ENCODE data around the gene HDAC4.

HDAC4 gene

GRCh38 chr2:239137165-239137897 lies 263.5 kb downstream of the HDAC4 start:
- TF ChIP-seq TAF1 (IDR thresholded peaks at IDR 0.05; ENCODE audit: low read depth) = no peak
- no peak for TF ChIP-seq RAD21 (IDR thresholded peaks at IDR 0.05; ENCODE audit: low read depth)
- no peak for TF ChIP-seq CEBPB (IDR thresholded peaks at IDR 0.05)
- TF ChIP-seq EP300 (IDR thresholded peaks at IDR 0.05; ENCODE audit: borderline replicate concordance) = no peak
- no peak for TF ChIP-seq CREB1 (IDR thresholded peaks at IDR 0.05; ENCODE audit: low read depth)
- no peak for TF ChIP-seq REST (IDR thresholded peaks at IDR 0.05; ENCODE audit: low read depth)
- TF ChIP-seq TEAD4 (IDR thresholded peaks at IDR 0.05) = no peak
- TF ChIP-seq ZBTB7A (IDR thresholded peaks at IDR 0.05; ENCODE audit: low read depth) = no peak
- TF ChIP-seq YY1 (IDR thresholded peaks at IDR 0.05; ENCODE audit: low read depth) = no peak
- no peak for TF ChIP-seq FOXM1 (IDR thresholded peaks at IDR 0.05; ENCODE audit: borderline replicate concordance, low read depth)
- TF ChIP-seq MAX (IDR thresholded peaks at IDR 0.05) = no peak
- TF ChIP-seq, protein P1, sequence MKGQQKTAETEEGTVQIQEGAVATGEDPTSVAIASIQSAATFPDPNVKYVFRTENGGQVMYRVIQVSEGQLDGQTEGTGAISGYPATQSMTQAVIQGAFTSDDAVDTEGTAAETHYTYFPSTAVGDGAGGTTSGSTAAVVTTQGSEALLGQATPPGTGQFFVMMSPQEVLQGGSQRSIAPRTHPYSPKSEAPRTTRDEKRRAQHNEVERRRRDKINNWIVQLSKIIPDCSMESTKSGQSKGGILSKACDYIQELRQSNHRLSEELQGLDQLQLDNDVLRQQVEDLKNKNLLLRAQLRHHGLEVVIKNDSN (IDR thresholded peaks at IDR 0.05) = no peak
- no peak for TF ChIP-seq TCF12 (IDR thresholded peaks at IDR 0.05; ENCODE audit: low read depth)
- no peak for TF ChIP-seq NFIC (IDR thresholded peaks at IDR 0.05)

DNA sequence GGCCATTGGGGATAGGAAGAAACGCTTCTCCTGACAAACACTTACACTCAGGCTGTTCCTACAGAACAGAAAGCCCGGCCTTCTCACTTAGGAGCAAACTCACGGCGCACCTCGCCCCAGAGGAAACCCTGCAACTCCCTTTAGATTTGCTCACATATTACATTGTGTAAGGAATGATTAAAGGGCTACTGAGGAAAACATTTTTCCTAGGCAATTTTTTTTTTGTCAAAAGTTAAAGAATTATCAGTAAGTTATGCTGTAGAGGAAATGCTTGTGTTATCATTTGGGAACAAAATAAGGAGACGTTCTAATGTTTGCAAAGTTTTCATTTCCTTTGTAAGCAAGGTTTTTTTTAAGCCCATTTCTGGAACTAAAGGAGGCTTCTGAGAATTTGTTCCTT lies 264.1 kb downstream of the HDAC4 start:
- TF ChIP-seq TEAD4 (IDR thresholded peaks at IDR 0.05) (no peak), EGR1 (IDR thresholded peaks at IDR 0.05) (no peak), NFIC (IDR thresholded peaks at IDR 0.05) (no peak), TCF12 (IDR thresholded peaks at IDR 0.05; ENCODE audit: low read depth) (no peak), EP300 (IDR thresholded peaks at IDR 0.05; ENCODE audit: borderline replicate concordance) (no peak), CREB1 (IDR thresholded peaks at IDR 0.05; ENCODE audit: low read depth) (no peak), REST (IDR thresholded peaks at IDR 0.05; ENCODE audit: low read depth) (no peak), TAF1 (IDR thresholded peaks at IDR 0.05; ENCODE audit: low read depth) (no peak), YY1 (IDR thresholded peaks at IDR 0.05; ENCODE audit: low read depth) (no peak), ZBTB7A (IDR thresholded peaks at IDR 0.05; ENCODE audit: low read depth) (no peak), FOXM1 (IDR thresholded peaks at IDR 0.05; ENCODE audit: borderline replicate concordance, low read depth) (no peak), CEBPB (IDR thresholded peaks at IDR 0.05) (no peak), RAD21 (IDR thresholded peaks at IDR 0.05; ENCODE audit: low read depth) (no peak), MAX (IDR thresholded peaks at IDR 0.05) (no peak)
- TF ChIP-seq, protein P1 (IDR thresholded peaks at IDR 0.05) = no peak

DNA sequence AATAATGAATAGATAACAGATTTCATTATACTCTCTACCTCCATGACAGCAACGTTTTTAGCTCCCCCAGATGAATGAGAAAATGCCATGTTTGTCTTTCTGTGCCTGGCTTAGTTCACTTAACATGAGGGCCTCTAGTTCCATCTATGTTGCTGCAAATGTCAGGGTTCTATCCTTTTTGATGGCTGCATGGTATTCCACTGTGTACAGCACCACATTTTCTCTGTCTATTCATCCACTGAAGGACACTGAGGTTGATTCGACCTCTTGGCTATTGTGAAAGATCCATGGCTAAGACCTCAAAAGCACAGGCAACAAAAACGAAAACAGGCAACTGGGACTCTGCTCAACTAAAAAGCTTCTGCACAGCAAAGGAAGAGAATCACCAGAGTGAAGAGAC lies 264.6 kb downstream of the HDAC4 start:
- no peak for TF ChIP-seq TCF12 (IDR thresholded peaks at IDR 0.05; ENCODE audit: low read depth)

DNA sequence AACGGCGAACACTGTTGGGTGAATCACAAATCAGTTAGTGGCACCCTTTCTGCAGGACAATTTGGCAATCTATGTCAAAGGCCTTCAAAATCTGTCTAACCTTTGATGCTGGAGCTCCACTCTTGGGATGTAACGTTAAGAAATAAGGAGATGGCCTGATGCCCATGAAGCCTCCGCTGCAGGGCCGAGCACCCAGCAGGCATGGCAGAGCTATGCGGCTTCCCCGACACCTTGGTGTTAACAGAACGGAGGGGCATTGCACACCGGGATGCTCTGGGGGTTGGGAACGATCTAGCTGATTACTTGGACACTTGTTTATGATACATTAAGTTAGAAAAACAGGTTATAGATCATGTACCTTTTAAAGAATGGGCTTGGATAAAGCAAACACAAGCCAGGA lies 265.3 kb downstream of the HDAC4 start:
- TF ChIP-seq ZBTB7A (IDR thresholded peaks at IDR 0.05; ENCODE audit: low read depth) (no peak), FOXM1 (IDR thresholded peaks at IDR 0.05; ENCODE audit: borderline replicate concordance, low read depth) (no peak), EGR1 (IDR thresholded peaks at IDR 0.05) (no peak)

- TF ChIP-seq EGR1 (IDR thresholded peaks at IDR 0.05) (no peak), REST (IDR thresholded peaks at IDR 0.05; ENCODE audit: low read depth) (no peak), ZBTB7A (IDR thresholded peaks at IDR 0.05; ENCODE audit: low read depth) (no peak), CREB1 (IDR thresholded peaks at IDR 0.05; ENCODE audit: low read depth) (no peak), MAX (IDR thresholded peaks at IDR 0.05) (no peak), EP300 (IDR thresholded peaks at IDR 0.05; ENCODE audit: borderline replicate concordance) (no peak), TCF12 (IDR thresholded peaks at IDR 0.05; ENCODE audit: low read depth) (no peak), FOXM1 (IDR thresholded peaks at IDR 0.05; ENCODE audit: borderline replicate concordance, low read depth) (no peak), CEBPB (IDR thresholded peaks at IDR 0.05) (no peak), NFIC (IDR thresholded peaks at IDR 0.05) (no peak), TEAD4 (IDR thresholded peaks at IDR 0.05) (no peak), TAF1 (IDR thresholded peaks at IDR 0.05; ENCODE audit: low read depth) (no peak), YY1 (IDR thresholded peaks at IDR 0.05; ENCODE audit: low read depth) (no peak)
- TF ChIP-seq, protein P1 (IDR thresholded peaks at IDR 0.05) = no peak
Observed at GRCh38 chr2:239133945-239134570, 266.8 kb downstream of the HDAC4 start.

All from Ishikawa (cell line).